Transverse colon (tissue), 3 donors: ENCODE results near the gene TSPYL4.
A peak's percentile ranks its signal among the peaks of the same experiment; 100 is the strongest.

Experiments used
- CTCF ChIP-seq, 5 experiments: fragments of 200-600 bp in 3 of 5; fragments of 450-650 bp in 2 of 5; sonication (generic) in 3 of 5; IDR thresholded peaks; 1 replicate in 2 of 5; 2 replicates in 3 of 5; pipeline ENCODE4 v1.5.1; 2016 to 2017; ENCODE audit warnings: antibody characterized with exemption in 5 of 5, inconsistent platforms in 3 of 5, mild to moderate bottlenecking in 2 of 5, moderate library complexity in 1 of 5
- POLR2A ChIP-seq: fragments of 450-650 bp; IDR thresholded peaks from one replicate; pipeline ENCODE4 v1.6.1; 2016; ENCODE audit warnings: antibody characterized with exemption, mild to moderate bottlenecking, moderate library complexity

GRCh38 chr6:116217069-116217468, 36.8 kb downstream of the TSPYL4 start:
- TF ChIP-seq POLR2A (no peak), CTCF (IDR thresholded peaks at IDR 0.05) (peak; percentile 29 to 46 (median 43))
